Progenitor cell of endocrine pancreas (in vitro differentiated cells): ENCODE measurements around the gene WDR35. TPM values are rescaled to one million over a fixed set of nuclear protein-coding genes. Genes with fewer than 3 reads are reported as not detected.
A peak's percentile ranks its signal among the peaks of the same experiment; 100 is the strongest.

Source experiments
- DNase-seq: peaks from one replicate; pipeline ENCODE4 v3.0.0; 2021; ENCODE audit warnings: low spot score; ENCODE audit not compliant: unreplicated experiment
- H3K27ac Mint-ChIP-seq: 2 replicates; pipeline ENCODE4 v1.8.0; 2021; ENCODE audit warnings: mild to moderate bottlenecking, moderate library complexity, mixed read lengths
- H3K27me3 Mint-ChIP-seq: 2 replicates; pipeline ENCODE4 v1.8.0; 2021; ENCODE audit warnings: mixed read lengths
- H3K36me3 Mint-ChIP-seq: 2 replicates; pipeline ENCODE4 v1.8.0; 2022; ENCODE audit warnings: mixed read lengths; ENCODE audit not compliant: insufficient read depth
- H3K4me1 Mint-ChIP-seq: 2 replicates; pipeline ENCODE4 v1.8.0; 2021; ENCODE audit warnings: low read depth, mixed read lengths
- H3K4me3 Mint-ChIP-seq: 2 replicates; pipeline ENCODE4 v1.8.0; 2021; ENCODE audit warnings: low read depth, mild to moderate bottlenecking, moderate library complexity, mixed read lengths
- H3K9me3 Mint-ChIP-seq: 2 replicates; pipeline ENCODE4 v1.8.0; 2021; ENCODE audit warnings: low read depth, mixed read lengths
- CTCF ChIP-seq: fragments of 200-600 bp; sonication (generic); IDR thresholded peaks from one replicate; pipeline ENCODE4 v1.5.0; 2021; ENCODE audit warnings: antibody characterized with exemption, mild to moderate bottlenecking; ENCODE audit not compliant: unreplicated experiment
- long read RNA-seq: library from polyadenylated mRNA; unstranded; transcript quantifications from one replicate; pipeline ENCODE4 v2.0.0, GENCODE V29; 2020
- total RNA-seq: library from RNA; stranded (reverse); gene quantifications from 2 replicates; pipeline ENCODE4 v1.2.1, GENCODE V29; 2021

WDR35 gene
- 16.5 and 17.0 TPM in 2 replicates for total RNA-seq
- long read RNA-seq, full-length matches to known transcripts, result 3 of 60 reads
- long read RNA-seq, partial matches to known transcripts, result 32 of 60 reads
- long read RNA-seq, other reads (novel, unspliced or antisense), result 25 of 60 reads

GRCh38 chr2:19989667-19990415 is at the start of gene WDR35:
Gene WDR35 (minus strand): TSS chr2:19990105. CDS start chr2:19990015, 90 bp downstream.
- TF ChIP-seq CTCF, result no peak

GRCh38 chr2:20037660-20038059 is 47.8 kb upstream of the WDR35 start:
- Mint-ChIP-seq H3K27ac (no peak overlapping the region), H3K9me3 (no peaks in the 10 kb centered on the region), H3K4me3 (no peak overlapping the region), H3K4me1 (peaks cover 5% of the 10 kb centered on the region), H3K36me3 (peaks cover 35% of the 10 kb centered on the region), H3K27me3 (no peaks in the 10 kb centered on the region)
- TF ChIP-seq CTCF, result no peak
- no peak for DNase-seq

More at GRCh38 chr2:19989667-19990415, at the start of gene WDR35:
- peak; percentile 91 for DNase-seq
- Mint-ChIP-seq H3K4me1 (peaks cover 13% of the 10 kb centered on the region), H3K36me3 (peaks cover 5% of the 10 kb centered on the region), H3K9me3 (no peaks in the 10 kb centered on the region), H3K4me3 (peak within 1 kb of the TSS; percentile 88), H3K27ac (peak within 1 kb of the TSS; percentile 52), H3K27me3 (no peaks in the 10 kb centered on the region)

GRCh38 chr2:20035955-20036666 is 46.2 kb upstream of the WDR35 start:
- Mint-ChIP-seq H3K9me3 (peaks cover 3% of the 10 kb centered on the region), H3K4me1 (peaks cover 4% of the 10 kb centered on the region), H3K4me3 (no peak overlapping the region), H3K36me3 (peaks cover 45% of the 10 kb centered on the region), H3K27ac (peak overlapping the region; percentile 58), H3K27me3 (no peaks in the 10 kb centered on the region)
- no peak for DNase-seq
- no peak for TF ChIP-seq CTCF

GRCh38 chr2:20034821-20035220 is 44.9 kb upstream of the WDR35 start:
- Mint-ChIP-seq H3K27ac (peak overlapping the region; percentile 25), H3K27me3 (no peaks in the 10 kb centered on the region), H3K4me3 (no peak overlapping the region), H3K9me3 (peaks cover 11% of the 10 kb centered on the region), H3K36me3 (peaks cover 49% of the 10 kb centered on the region), H3K4me1 (peaks cover 4% of the 10 kb centered on the region)
- no peak for TF ChIP-seq CTCF
- DNase-seq, result no peak

GRCh38 chr2:20034218-20034617 is 44.3 kb upstream of the WDR35 start:
- TF ChIP-seq CTCF, result no peak

More at GRCh38 chr2:20034218-20034617, 44.3 kb upstream of the WDR35 start:
- Mint-ChIP-seq H3K27me3 (no peaks in the 10 kb centered on the region), H3K36me3 (peaks cover 55% of the 10 kb centered on the region), H3K4me1 (peaks cover 4% of the 10 kb centered on the region), H3K4me3 (no peak overlapping the region), H3K9me3 (peaks cover 11% of the 10 kb centered on the region), H3K27ac (peak overlapping the region; percentile 18)
- no peak for DNase-seq
